Measurements from ENCODE around the gene MYBBP1A.

MYBBP1A gene

DNA sequence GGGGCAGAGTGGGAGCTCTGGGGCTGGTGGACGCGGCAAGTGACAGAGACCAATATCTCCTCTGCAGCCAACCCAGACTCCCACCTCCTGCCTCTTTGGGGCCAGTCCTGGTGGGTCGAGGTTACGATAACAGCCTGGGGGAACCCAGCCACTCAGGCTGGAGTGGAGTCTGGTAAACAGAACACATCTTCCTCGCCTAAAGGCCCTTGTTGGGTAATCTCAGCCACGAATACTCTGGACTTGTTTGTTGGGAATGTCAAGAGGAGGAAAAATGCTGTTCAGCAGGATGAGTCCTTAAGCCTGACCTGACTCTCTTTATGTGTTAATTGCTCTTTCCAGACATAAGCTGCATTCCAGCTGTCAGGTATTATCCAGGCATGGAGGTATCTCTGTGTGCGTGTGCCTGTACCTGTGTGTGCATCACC, 64.5 kb downstream of the MYBBP1A start:
- no peak overlapping the region for H2BK120ac ChIP-seq (ENCODE audit: low read depth, low read length)
- no peak overlapping the region for H3K4me2 ChIP-seq (ENCODE audit: low read length, poor library complexity, severe bottlenecking)
- H2AFZ ChIP-seq (ENCODE audit: low read depth, low read length) = no peak overlapping the region
- H3K14ac ChIP-seq (ENCODE audit: low read length in 2 of 2) = no peak overlapping the region
- no peak overlapping the region for H3K9ac ChIP-seq (ENCODE audit: low read length)
- H3K4me1 ChIP-seq (ENCODE audit: control insufficient read depth, insufficient read depth, low read depth, low read length) = peaks cover 18% of the 10 kb centered on the region
- 78% methylated on average over 5 of the region's 7 CpGs for WGBS
- H3K4me3 ChIP-seq (ENCODE audit: insufficient read depth in 1 of 2, low read depth in 1 of 2, low read length in 2 of 2) = no peak overlapping the region
- no peak overlapping the region for H4K8ac ChIP-seq (ENCODE audit: low read length)
- no peak overlapping the region for H2BK15ac ChIP-seq (ENCODE audit: low read depth, poor library complexity, severe bottlenecking)
- no peak overlapping the region for H3K4ac ChIP-seq (ENCODE audit: low read depth in 1 of 2, low read length in 2 of 2)
- no peak overlapping the region for H3K18ac ChIP-seq (ENCODE audit: low read depth in 1 of 2, low read length in 2 of 2)
- no peak overlapping the region for H3K23ac ChIP-seq (ENCODE audit: low read length in 2 of 2)
- peaks cover 4 to 38% of the 10 kb centered on the region in 2 experiments for H3K27me3 ChIP-seq (ENCODE audit: control insufficient read depth in 1 of 2, insufficient read depth in 1 of 2, low read length in 2 of 2)
- H2BK12ac ChIP-seq (ENCODE audit: low read length in 2 of 2) = no peak overlapping the region
- H2AK5ac ChIP-seq (ENCODE audit: low read length, severe bottlenecking) = no peak overlapping the region
- H2BK5ac ChIP-seq (ENCODE audit: low read depth, low read length, poor library complexity, severe bottlenecking) = no peak overlapping the region
- H4K91ac ChIP-seq (ENCODE audit: low read length) = no peak overlapping the region
- no peaks in the 10 kb centered on the region for H3K36me3 ChIP-seq (ENCODE audit: control insufficient read depth in 1 of 2, insufficient read depth in 2 of 2, low read depth in 1 of 2, low read length in 2 of 2)
- no peaks in the 10 kb centered on the region for H3K9me3 ChIP-seq (ENCODE audit: control insufficient read depth, low read length)
- H3K79me1 ChIP-seq (replicated peaks; ENCODE audit: low read length, poor library complexity, severe bottlenecking) = no peaks in the 10 kb centered on the region
- H3K27ac ChIP-seq (ENCODE audit: low read length, poor library complexity, severe bottlenecking) = no peak overlapping the region
- DNase-seq = peak; percentile 14

DNA sequence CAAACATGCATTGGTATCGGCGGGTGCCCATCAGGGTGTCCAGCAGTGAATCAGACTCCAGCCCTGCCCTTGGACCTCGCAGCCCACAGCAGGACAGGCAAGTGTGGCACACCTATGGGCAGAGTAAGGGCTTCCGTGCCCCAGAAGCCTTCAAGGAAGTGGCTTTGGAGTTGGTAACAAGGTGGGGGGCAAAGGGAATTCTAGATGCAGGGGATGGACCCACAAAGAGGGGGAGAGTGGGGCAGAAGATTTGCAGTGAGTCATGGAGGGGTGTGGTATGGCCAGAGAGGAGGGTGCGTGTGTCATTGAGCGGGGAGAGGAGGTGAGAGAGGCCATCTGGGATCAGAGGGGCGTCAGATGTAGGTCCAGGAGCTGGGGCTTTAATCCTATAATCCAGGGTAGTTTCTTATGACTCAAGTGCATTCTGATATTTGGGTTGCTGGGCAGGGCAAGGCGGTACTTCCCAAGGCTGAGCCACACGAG, 65.0 kb downstream of the MYBBP1A start:
- H3K4me2 ChIP-seq (ENCODE audit: low read length, poor library complexity, severe bottlenecking) = no peak overlapping the region
- H2BK5ac ChIP-seq (ENCODE audit: low read depth, low read length, poor library complexity, severe bottlenecking) = no peak overlapping the region
- H3K23ac ChIP-seq (ENCODE audit: low read length in 2 of 2) = no peak overlapping the region
- no peak overlapping the region for H2BK15ac ChIP-seq (ENCODE audit: low read depth, poor library complexity, severe bottlenecking)
- no peaks in the 10 kb centered on the region for H3K9me3 ChIP-seq (ENCODE audit: control insufficient read depth, low read length)
- peaks cover 18% of the 10 kb centered on the region for H3K4me1 ChIP-seq (ENCODE audit: control insufficient read depth, insufficient read depth, low read depth, low read length)
- no peak overlapping the region for H2BK12ac ChIP-seq (ENCODE audit: low read length in 2 of 2)
- no peak overlapping the region for H2AK5ac ChIP-seq (ENCODE audit: low read length, severe bottlenecking)
- peaks cover 4 to 38% of the 10 kb centered on the region in 2 experiments for H3K27me3 ChIP-seq (ENCODE audit: control insufficient read depth in 1 of 2, insufficient read depth in 1 of 2, low read length in 2 of 2)
- no peak overlapping the region for H4K91ac ChIP-seq (ENCODE audit: low read length)
- H3K4me3 ChIP-seq (ENCODE audit: insufficient read depth in 1 of 2, low read depth in 1 of 2, low read length in 2 of 2) = no peak overlapping the region
- H3K4ac ChIP-seq (ENCODE audit: low read depth in 1 of 2, low read length in 2 of 2) = no peak overlapping the region
- no peak overlapping the region for H3K27ac ChIP-seq (ENCODE audit: low read length, poor library complexity, severe bottlenecking)
- H3K18ac ChIP-seq (ENCODE audit: low read depth in 1 of 2, low read length in 2 of 2) = no peak overlapping the region
- H2AFZ ChIP-seq (ENCODE audit: low read depth, low read length) = no peak overlapping the region
- H2BK120ac ChIP-seq (ENCODE audit: low read depth, low read length) = no peak overlapping the region
- H3K9ac ChIP-seq (ENCODE audit: low read length) = no peak overlapping the region
- H4K8ac ChIP-seq (ENCODE audit: low read length) = no peak overlapping the region
- no peaks in the 10 kb centered on the region for H3K36me3 ChIP-seq (ENCODE audit: control insufficient read depth in 1 of 2, insufficient read depth in 2 of 2, low read depth in 1 of 2, low read length in 2 of 2)
- no peaks in the 10 kb centered on the region for H3K79me1 ChIP-seq (replicated peaks; ENCODE audit: low read length, poor library complexity, severe bottlenecking)
- DNase-seq = no peak
- H3K14ac ChIP-seq (ENCODE audit: low read length in 2 of 2) = no peak overlapping the region
- 66% methylated on average over 9 of the region's 9 CpGs for WGBS

DNA sequence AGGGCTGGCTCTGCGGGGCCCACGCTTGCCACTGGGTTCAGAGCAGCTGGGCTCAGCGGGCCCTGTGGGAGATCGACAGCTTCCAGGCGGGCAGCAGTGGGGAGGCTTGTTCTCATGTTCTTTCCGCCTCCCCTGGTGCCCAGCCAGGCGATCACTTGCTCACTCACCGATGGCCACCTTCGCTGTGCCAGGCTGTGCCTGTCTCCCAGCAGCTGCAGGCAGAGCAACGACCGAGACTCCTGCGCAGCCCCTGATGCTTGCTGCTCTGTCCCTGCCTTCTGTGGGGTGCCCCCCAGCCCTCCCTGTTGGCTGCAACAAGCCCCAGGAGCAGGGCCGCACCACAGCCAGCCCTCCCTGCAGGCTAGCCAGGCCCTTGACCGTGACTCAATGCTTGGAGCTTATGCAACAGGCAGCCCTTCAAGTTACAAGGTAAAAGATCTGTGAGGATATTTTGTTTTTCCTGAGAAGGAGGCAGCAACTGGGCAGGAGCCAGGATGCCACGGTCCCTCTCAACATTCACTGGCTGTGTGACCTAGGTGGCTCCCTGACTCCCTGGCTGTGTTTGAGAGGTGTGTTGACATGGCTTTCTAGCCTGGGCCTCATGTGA, 66.1 kb downstream of the MYBBP1A start:
- no peak overlapping the region for H2BK12ac ChIP-seq (ENCODE audit: low read length in 2 of 2)
- H3K9me3 ChIP-seq (ENCODE audit: control insufficient read depth, low read length) = no peaks in the 10 kb centered on the region
- H3K36me3 ChIP-seq (ENCODE audit: control insufficient read depth in 1 of 2, insufficient read depth in 2 of 2, low read depth in 1 of 2, low read length in 2 of 2) = no peaks in the 10 kb centered on the region
- no peaks in the 10 kb centered on the region for H3K79me1 ChIP-seq (replicated peaks; ENCODE audit: low read length, poor library complexity, severe bottlenecking)
- no peak overlapping the region for H4K91ac ChIP-seq (ENCODE audit: low read length)
- no peak overlapping the region for H2AFZ ChIP-seq (ENCODE audit: low read depth, low read length)
- no peak overlapping the region for H2BK5ac ChIP-seq (ENCODE audit: low read depth, low read length, poor library complexity, severe bottlenecking)
- H2BK120ac ChIP-seq (ENCODE audit: low read depth, low read length) = no peak overlapping the region
- no peak for DNase-seq
- H3K27ac ChIP-seq (ENCODE audit: low read length, poor library complexity, severe bottlenecking) = peak overlapping the region; percentile 69
- no peak overlapping the region for H3K14ac ChIP-seq (ENCODE audit: low read length in 2 of 2)
- no peak overlapping the region for H2BK15ac ChIP-seq (ENCODE audit: low read depth, poor library complexity, severe bottlenecking)
- H2AK5ac ChIP-seq (ENCODE audit: low read length, severe bottlenecking) = peak overlapping the region; percentile 60
- H3K9ac ChIP-seq (ENCODE audit: low read length) = no peak overlapping the region
- peaks cover 4 to 38% of the 10 kb centered on the region in 2 experiments for H3K27me3 ChIP-seq (ENCODE audit: control insufficient read depth in 1 of 2, insufficient read depth in 1 of 2, low read length in 2 of 2)
- H4K8ac ChIP-seq (ENCODE audit: low read length) = no peak overlapping the region
- peak overlapping the region in 1 of 2 experiments; percentile 15 for H3K4me3 ChIP-seq (ENCODE audit: insufficient read depth in 1 of 2, low read depth in 1 of 2, low read length in 2 of 2)
- 91% methylated on average over 15 of the region's 15 CpGs for WGBS
- H3K23ac ChIP-seq (ENCODE audit: low read length in 2 of 2) = no peak overlapping the region
- H3K4me2 ChIP-seq (ENCODE audit: low read length, poor library complexity, severe bottlenecking) = no peak overlapping the region
- peaks cover 18% of the 10 kb centered on the region for H3K4me1 ChIP-seq (ENCODE audit: control insufficient read depth, insufficient read depth, low read depth, low read length)
- no peak overlapping the region for H3K4ac ChIP-seq (ENCODE audit: low read depth in 1 of 2, low read length in 2 of 2)
- H3K18ac ChIP-seq (ENCODE audit: low read depth in 1 of 2, low read length in 2 of 2) = no peak overlapping the region
